MM.1S (cell line): Measurements from ENCODE around the gene CHAC2.
"Not testable (repeated sequence)": the region's sequence is repeated elsewhere in the genome, so short reads cannot be mapped to it uniquely, and the experiment has no call there.

Experiments used
- DNase-seq: peaks from one replicate; pipeline ENCODE4 v3.0.0-alpha.2; 2015
- H2AFZ ChIP-seq: fragments of 300-600 bp; sonication (generic); 2 replicates; pipeline ENCODE4 v1.6.0; 2016; ENCODE audit warnings: antibody characterized with exemption, low read length
- H3F3A ChIP-seq: fragments of 300-600 bp; sonication (generic); 2 replicates; pipeline ENCODE4 v1.6.1; 2016; ENCODE audit warnings: mild to moderate bottlenecking, antibody characterized with exemption, low read length, moderate library complexity, mixed read lengths; ENCODE audit not compliant: insufficient read depth
- H3K27ac ChIP-seq: fragments of 300-600 bp; sonication (generic); 2 replicates; pipeline ENCODE4 v1.5.1; 2016; ENCODE audit warnings: mild to moderate bottlenecking, low read length
- H3K27me3 ChIP-seq: fragments of 300-600 bp; sonication (generic); replicated peaks from 2 replicates; pipeline ENCODE4 v1.6.0; 2016; ENCODE audit warnings: low read length; ENCODE audit not compliant: insufficient read depth
- H3K36me3 ChIP-seq: fragments of 300-600 bp; sonication (generic); replicated peaks from 2 replicates; pipeline ENCODE4 v1.6.1; 2016; ENCODE audit warnings: mild to moderate bottlenecking, low read length, mixed read lengths; ENCODE audit not compliant: insufficient read depth
- H3K4me1 ChIP-seq: fragments of 300-600 bp; sonication (generic); 2 replicates; pipeline ENCODE4 v1.6.1; 2016; ENCODE audit warnings: low read length, mixed read lengths
- H3K4me2 ChIP-seq: fragments of 300-600 bp; sonication (generic); 2 replicates; pipeline ENCODE4 v1.6.0; 2016; ENCODE audit warnings: low read depth, low read length
- H3K4me3 ChIP-seq: fragments of 300-600 bp; sonication (generic); 2 replicates; pipeline ENCODE4 v1.5.1; 2016; ENCODE audit warnings: low read length, mixed read lengths
- H3K79me2 ChIP-seq: fragments of 300-600 bp; sonication (generic); 2 replicates; pipeline ENCODE4 v1.6.1; 2016; ENCODE audit warnings: mixed run types, low read length, mixed read lengths
- H3K9ac ChIP-seq: fragments of 300-600 bp; sonication (generic); 2 replicates; pipeline ENCODE4 v1.6.1; 2016; ENCODE audit warnings: low read length, mixed read lengths
- H3K9me2 ChIP-seq: fragments of 300-600 bp; sonication (generic); replicated peaks from 2 replicates; pipeline ENCODE4 v1.6.1; 2016; ENCODE audit warnings: mild to moderate bottlenecking, low read length, mixed read lengths; ENCODE audit not compliant: insufficient read depth
- H3K9me3 ChIP-seq: fragments of 300-600 bp; sonication (generic); replicated peaks from 2 replicates; pipeline ENCODE4 v1.6.1; 2016; ENCODE audit warnings: mild to moderate bottlenecking, low read length, mixed read lengths; ENCODE audit not compliant: insufficient read depth
- H4K20me1 ChIP-seq: fragments of 300-600 bp; sonication (generic); 2 replicates; pipeline ENCODE4 v1.6.1; 2016; ENCODE audit warnings: mild to moderate bottlenecking, low read length, moderate library complexity, mixed read lengths; ENCODE audit not compliant: insufficient read depth
- CTCF ChIP-seq: fragments of 300-600 bp; sonication (generic); IDR thresholded peaks from 2 replicates; pipeline ENCODE4 v1.5.1; 2016; ENCODE audit warnings: antibody characterized with exemption, low read length, mixed read lengths
- EZH2 ChIP-seq: fragments of 300-600 bp; sonication (generic); optimal IDR thresholded peaks from 2 replicates; pipeline ENCODE3; 2017; ENCODE audit warnings: low read depth, mild to moderate bottlenecking, antibody characterized with exemption, low read length, mixed read lengths
- EZH2phosphoT487 ChIP-seq: fragments of 300-600 bp; sonication (generic); IDR thresholded peaks from 2 replicates; pipeline ENCODE4 v1.6.1; 2018; ENCODE audit warnings: antibody characterized with exemption, low read length

Gene CHAC2

GRCh38 chr2:53767405-53768241 lies at the start of gene CHAC2:
CHAC2 (plus strand) TSS chr2:53767804; CDS start chr2:53767887, 83 bp downstream.
- Histone ChIP-seq H3K4me3 (peak within 1 kb of the TSS; percentile 85), H3K27ac (peak within 1 kb of the TSS; percentile 72), H3K36me3 (no peaks in the 10 kb centered on the region), H3K79me2 (peaks cover 54% of the 10 kb centered on the region), H4K20me1 (no peaks in the 10 kb centered on the region), H3K9me2 (no peaks in the 10 kb centered on the region), H3K9ac (peak within 1 kb of the TSS; percentile 77), H3K4me1 (peaks cover 21% of the 10 kb centered on the region), H3K9me3 (no peaks in the 10 kb centered on the region), H3F3A (no peaks in the 10 kb centered on the region; the same call in none of the 2 replicates), H3K4me2 (peak within 1 kb of the TSS; percentile 63), H3K27me3 (no peaks in the 10 kb centered on the region), H2AFZ (peak within 1 kb of the TSS; percentile 83)
- no peak for TF ChIP-seq EZH2
- TF ChIP-seq CTCF = peak; percentile 12; the same call in 1 of the 2 replicates
- TF ChIP-seq EZH2phosphoT487 = no peak
- DNase-seq = peak; percentile 89

- not testable (repeated sequence) for H2AFZ ChIP-seq, H3K4me3 ChIP-seq, H3K9ac ChIP-seq, H3K27me3 ChIP-seq, H3K4me2 ChIP-seq, H3K79me2 ChIP-seq, H3K27ac ChIP-seq, H3F3A ChIP-seq, H4K20me1 ChIP-seq, H3K36me3 ChIP-seq, H3K9me2 ChIP-seq, H3K9me3 ChIP-seq, H3K4me1 ChIP-seq, DNase-seq
These were observed 46.7 kb upstream of the CHAC2 start for GRCh38 chr2:53720944-53721343.

- no peaks in the 10 kb centered on the region for H3K27me3 ChIP-seq
- H3K27ac ChIP-seq = no peak overlapping the region
- H3K4me2 ChIP-seq = no peak overlapping the region
- 0 out of 2 replicates have a peak, but pooled peaks cover 8% of the 10 kb centered on the region for H3K4me1 ChIP-seq
- H3K9me3 ChIP-seq = no peaks in the 10 kb centered on the region
- H3F3A ChIP-seq = no peaks in the 10 kb centered on the region
- no peaks in the 10 kb centered on the region for H3K36me3 ChIP-seq
- H2AFZ ChIP-seq = no peak overlapping the region
- H3K9me2 ChIP-seq = no peaks in the 10 kb centered on the region
- H3K9ac ChIP-seq = no peak overlapping the region
- H3K79me2 ChIP-seq = no peaks in the 10 kb centered on the region
- DNase-seq = no peak
- TF ChIP-seq EZH2 (no peak), CTCF (no peak), EZH2phosphoT487 (no peak)
- no peak overlapping the region for H3K4me3 ChIP-seq
- H4K20me1 ChIP-seq = no peaks in the 10 kb centered on the region
These were observed 43.1 kb upstream of the CHAC2 start for GRCh38 chr2:53724536-53724935.

GRCh38 chr2:53725662-53726061 lies 41.9 kb upstream of the CHAC2 start:
- H3K4me2 ChIP-seq = peak overlapping the region; percentile 37; the same call in 1 of the 2 replicates

More at GRCh38 chr2:53725662-53726061, 41.9 kb upstream of the CHAC2 start:
- H3F3A ChIP-seq = no peaks in the 10 kb centered on the region
- H3K36me3 ChIP-seq = no peaks in the 10 kb centered on the region
- H3K9ac ChIP-seq = no peak overlapping the region
- DNase-seq = no peak
- 0 out of 2 replicates have a peak, but pooled peaks cover 13% of the 10 kb centered on the region for H3K4me1 ChIP-seq
- no peaks in the 10 kb centered on the region for H4K20me1 ChIP-seq
- H3K9me3 ChIP-seq = no peaks in the 10 kb centered on the region
- no peak for TF ChIP-seq EZH2
- TF ChIP-seq CTCF = no peak
- TF ChIP-seq EZH2phosphoT487 = no peak
- H2AFZ ChIP-seq = no peak overlapping the region
- H3K27ac ChIP-seq = peak overlapping the region; percentile 12; the same call in 1 of the 2 replicates
- H3K27me3 ChIP-seq = no peaks in the 10 kb centered on the region
- H3K79me2 ChIP-seq = no peaks in the 10 kb centered on the region
- H3K9me2 ChIP-seq = no peaks in the 10 kb centered on the region
- no peak overlapping the region for H3K4me3 ChIP-seq
